Lower leg skin (tissue), 3 donors: ENCODE data around the gene KCNK4.

Source experiments
- POLR2A ChIP-seq, 2 donors: fragments of 450-650 bp; IDR thresholded peaks; one replicate each; pipeline ENCODE4 v1.6.1; 2016 to 2017; ENCODE audit warnings: antibody characterized with exemption in 2 of 2, mild to moderate bottlenecking in 1 of 2, moderate library complexity in 1 of 2
- TF ChIP-seq, protein P1 (sequence below), 3 donors: fragments of 450-650 bp; IDR thresholded peaks; one replicate each; pipeline ENCODE4 v1.5.1; 2016; ENCODE audit warnings: antibody characterized with exemption in 3 of 3, mild to moderate bottlenecking in 3 of 3, moderate library complexity in 2 of 3

GRCh38 chr11:64264371-64264852 lies 26.7 kb upstream of the KCNK4 start:
- TF ChIP-seq, protein P1, sequence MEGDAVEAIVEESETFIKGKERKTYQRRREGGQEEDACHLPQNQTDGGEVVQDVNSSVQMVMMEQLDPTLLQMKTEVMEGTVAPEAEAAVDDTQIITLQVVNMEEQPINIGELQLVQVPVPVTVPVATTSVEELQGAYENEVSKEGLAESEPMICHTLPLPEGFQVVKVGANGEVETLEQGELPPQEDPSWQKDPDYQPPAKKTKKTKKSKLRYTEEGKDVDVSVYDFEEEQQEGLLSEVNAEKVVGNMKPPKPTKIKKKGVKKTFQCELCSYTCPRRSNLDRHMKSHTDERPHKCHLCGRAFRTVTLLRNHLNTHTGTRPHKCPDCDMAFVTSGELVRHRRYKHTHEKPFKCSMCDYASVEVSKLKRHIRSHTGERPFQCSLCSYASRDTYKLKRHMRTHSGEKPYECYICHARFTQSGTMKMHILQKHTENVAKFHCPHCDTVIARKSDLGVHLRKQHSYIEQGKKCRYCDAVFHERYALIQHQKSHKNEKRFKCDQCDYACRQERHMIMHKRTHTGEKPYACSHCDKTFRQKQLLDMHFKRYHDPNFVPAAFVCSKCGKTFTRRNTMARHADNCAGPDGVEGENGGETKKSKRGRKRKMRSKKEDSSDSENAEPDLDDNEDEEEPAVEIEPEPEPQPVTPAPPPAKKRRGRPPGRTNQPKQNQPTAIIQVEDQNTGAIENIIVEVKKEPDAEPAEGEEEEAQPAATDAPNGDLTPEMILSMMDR (IDR thresholded peaks at IDR 0.05): no peak
- TF ChIP-seq POLR2A (IDR thresholded peaks at IDR 0.05): no peak
